ENCODE results near the gene GOLGA6L24.
"Not testable (repeated sequence)": the region's sequence is repeated elsewhere in the genome, so short reads cannot be mapped to it uniquely, and the experiment has no call there.

- TF ChIP-seq TAF1, POLR2AphosphoS5 (IDR thresholded peaks at IDR 0.05; ENCODE audit: low read depth, low read length): not testable (repeated sequence)
Measured at GRCh38 chr15:28318122-28318521, 39.8 kb downstream of the GOLGA6L24 start.

Measured in GM12891 (cell line).